Measurements from ENCODE around the gene SMIM3.

- TF ChIP-seq REST (IDR thresholded peaks at IDR 0.05; ENCODE audit: insufficient read depth in 1 of 2, low read depth in 2 of 2, low read length in 2 of 2) (no peak), POLR2AphosphoS5 (IDR thresholded peaks at IDR 0.05; ENCODE audit: low read depth, low read length) (no peak), TAF1 (IDR thresholded peaks at IDR 0.05; ENCODE audit: borderline replicate concordance, insufficient read depth, low read length) (no peak), SIN3A (IDR thresholded peaks at IDR 0.05; ENCODE audit: borderline replicate concordance, insufficient read depth, low read length) (no peak)
These were observed 38.4 kb downstream of the SMIM3 start for GRCh38 chr5:150816946-150817345.

All from PFSK-1 (cell line).